ENCODE data around the gene EEPD1.

Gene EEPD1

DNA sequence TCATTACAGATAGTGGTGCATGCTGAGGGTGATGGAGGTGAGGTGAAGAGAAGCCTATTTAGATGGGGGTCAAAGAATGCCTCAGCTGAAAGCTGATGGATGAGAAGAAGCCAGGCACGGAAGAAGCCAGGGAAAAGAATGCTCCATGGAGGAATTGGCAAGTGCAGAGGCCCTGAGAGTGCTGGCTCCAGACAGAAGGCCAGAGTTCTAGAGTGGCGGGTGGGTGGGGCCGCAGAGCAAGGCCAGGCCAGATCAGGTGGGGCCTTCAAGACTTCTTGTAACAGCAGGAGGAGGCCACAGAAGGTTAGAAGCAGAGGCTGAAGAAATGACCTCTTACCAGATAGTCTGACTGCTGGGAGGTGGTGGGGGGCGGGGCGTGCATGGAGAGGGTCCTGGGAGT is 7.3 kb downstream of the EEPD1 start:
- Mint-ChIP-seq H3K27ac (no peak overlapping the region), H3K36me3 (no peaks in the 10 kb centered on the region), H3K4me3 (no peak overlapping the region), H3K4me1 (peaks cover 16% of the 10 kb centered on the region), H3K9me3 (no peaks in the 10 kb centered on the region), H3K27me3 (no peaks in the 10 kb centered on the region)

DNA sequence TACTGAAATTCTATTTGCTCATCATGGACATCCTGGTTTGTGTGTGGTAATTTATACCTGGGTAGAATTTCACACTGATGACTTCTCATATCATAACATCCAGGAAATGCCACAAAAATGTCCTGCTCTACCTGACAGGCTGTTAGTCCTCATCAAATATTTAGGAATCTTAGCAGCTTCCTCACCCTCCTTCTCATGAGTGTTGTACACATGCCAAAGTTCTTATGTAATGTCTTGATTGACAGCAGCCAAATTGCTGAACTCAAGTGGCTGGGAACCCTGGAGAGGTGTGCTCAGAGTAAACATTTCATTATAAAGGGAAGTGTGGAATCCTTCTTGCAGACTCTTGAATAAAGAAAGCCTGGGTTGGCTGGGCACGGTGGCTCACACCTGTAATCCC is 8.9 kb downstream of the EEPD1 start:
- Mint-ChIP-seq H3K9me3 (no peaks in the 10 kb centered on the region), H3K4me3 (no peak overlapping the region), H3K27ac (no peak overlapping the region), H3K4me1 (no peaks in the 10 kb centered on the region), H3K27me3 (no peaks in the 10 kb centered on the region), H3K36me3 (no peaks in the 10 kb centered on the region)

DNA sequence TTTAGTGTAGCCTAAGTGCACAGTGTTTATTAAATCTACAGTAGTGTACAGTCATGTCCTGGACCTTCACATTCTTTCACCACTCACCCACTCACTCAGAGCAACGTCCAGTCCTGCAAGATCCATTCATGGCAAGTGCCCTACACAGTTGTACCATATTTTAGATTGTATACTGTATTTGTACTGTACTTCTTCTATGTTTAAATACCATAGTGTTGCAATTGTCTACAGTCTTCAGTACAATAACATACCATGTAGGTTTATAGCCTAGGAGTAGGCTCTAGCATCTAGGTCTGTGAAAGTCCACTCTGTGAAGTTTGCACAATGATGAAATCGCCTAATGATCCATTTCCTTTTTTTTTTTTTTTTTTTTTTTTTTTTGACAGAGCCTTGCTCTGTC is 12.0 kb downstream of the EEPD1 start:
- H3K27ac Mint-ChIP-seq: no peak overlapping the region
- no peaks in the 10 kb centered on the region for H3K9me3 Mint-ChIP-seq
- no peaks in the 10 kb centered on the region for H3K4me1 Mint-ChIP-seq
- no peaks in the 10 kb centered on the region for H3K27me3 Mint-ChIP-seq
- H3K4me3 Mint-ChIP-seq: no peak overlapping the region
- no peaks in the 10 kb centered on the region for H3K36me3 Mint-ChIP-seq

DNA sequence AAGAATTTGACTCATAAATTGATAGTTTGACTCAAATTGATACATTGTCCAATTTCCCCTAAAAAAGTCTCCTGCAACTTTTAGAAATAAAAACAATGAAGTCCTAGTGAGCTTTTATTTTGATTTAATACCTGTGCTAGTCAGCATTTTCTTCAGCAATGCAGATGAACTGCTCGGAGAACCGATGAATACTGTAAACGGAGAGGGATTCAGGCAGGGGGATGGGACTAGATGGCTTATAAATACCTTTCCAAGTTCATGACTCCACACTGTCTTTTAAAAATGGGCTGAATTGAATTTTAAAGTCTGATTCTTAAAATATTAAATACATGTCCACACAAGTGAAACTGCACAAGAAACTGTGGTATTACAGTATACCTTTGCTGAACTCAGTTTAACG is 12.7 kb downstream of the EEPD1 start:
- Mint-ChIP-seq H3K27ac (no peak overlapping the region), H3K36me3 (no peaks in the 10 kb centered on the region), H3K27me3 (no peaks in the 10 kb centered on the region), H3K4me1 (no peaks in the 10 kb centered on the region), H3K4me3 (no peak overlapping the region), H3K9me3 (no peaks in the 10 kb centered on the region)

DNA sequence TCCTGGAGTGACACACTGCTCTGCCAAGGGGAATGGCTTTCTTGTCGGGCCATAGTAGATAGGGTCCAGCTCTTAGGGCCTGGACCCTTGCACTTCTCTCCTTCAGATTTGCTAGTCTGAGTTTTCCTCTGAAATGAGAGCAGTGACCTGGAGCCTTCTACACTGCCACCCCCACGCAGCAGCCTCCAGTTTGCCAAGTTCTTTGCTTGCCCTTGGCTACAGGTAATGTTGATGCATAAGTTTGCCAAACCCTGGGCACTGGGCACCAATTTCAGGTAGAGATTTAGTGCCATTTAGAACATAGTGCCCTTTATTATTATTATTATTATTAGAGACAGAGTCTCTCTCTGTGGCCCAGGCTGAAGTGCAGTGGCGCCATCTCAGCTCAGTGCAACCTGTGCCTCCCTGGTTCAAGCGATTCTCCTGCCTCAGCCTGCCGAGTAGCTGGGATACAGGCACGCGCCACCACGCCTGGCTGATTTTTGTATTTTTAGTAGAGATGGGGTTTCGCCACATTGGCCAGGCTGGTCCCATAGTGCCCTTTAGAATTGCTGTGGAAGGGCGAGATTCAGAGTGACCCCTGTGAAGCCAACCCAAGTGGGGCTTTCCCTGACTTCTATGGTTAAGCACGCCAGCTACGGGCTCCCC is 14.5 kb downstream of the EEPD1 start:
- H3K4me1 Mint-ChIP-seq: peaks cover 11% of the 10 kb centered on the region
- no peaks in the 10 kb centered on the region for H3K9me3 Mint-ChIP-seq
- H3K4me3 Mint-ChIP-seq: no peak overlapping the region
- no peaks in the 10 kb centered on the region for H3K27me3 Mint-ChIP-seq
- no peaks in the 10 kb centered on the region for H3K36me3 Mint-ChIP-seq
- H3K27ac Mint-ChIP-seq: no peak overlapping the region

DNA sequence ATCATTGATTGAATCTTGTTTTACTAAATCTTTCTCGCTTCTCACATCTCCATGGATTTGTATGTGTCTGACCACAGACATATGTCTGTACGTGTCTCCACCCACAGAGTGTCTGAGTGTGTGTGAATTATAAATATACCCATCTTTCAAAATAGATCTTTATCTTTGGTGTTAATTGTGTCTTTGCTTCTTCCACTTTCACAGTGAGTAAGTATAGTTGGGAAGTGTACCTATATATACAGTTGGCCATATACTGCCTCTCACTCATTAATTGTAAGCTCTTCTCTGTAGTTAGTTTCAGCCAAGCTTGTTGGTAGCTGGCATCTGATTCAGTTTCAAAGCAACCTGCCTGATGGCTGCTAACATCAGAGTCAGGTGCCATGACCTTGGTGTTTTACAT is 18.4 kb downstream of the EEPD1 start:
- H3K27ac Mint-ChIP-seq: no peak overlapping the region
- peaks cover 11% of the 10 kb centered on the region for H3K4me1 Mint-ChIP-seq
- H3K4me3 Mint-ChIP-seq: no peak overlapping the region
- no peaks in the 10 kb centered on the region for H3K9me3 Mint-ChIP-seq
- H3K27me3 Mint-ChIP-seq: no peaks in the 10 kb centered on the region
- peaks cover 1% of the 10 kb centered on the region for H3K36me3 Mint-ChIP-seq

DNA sequence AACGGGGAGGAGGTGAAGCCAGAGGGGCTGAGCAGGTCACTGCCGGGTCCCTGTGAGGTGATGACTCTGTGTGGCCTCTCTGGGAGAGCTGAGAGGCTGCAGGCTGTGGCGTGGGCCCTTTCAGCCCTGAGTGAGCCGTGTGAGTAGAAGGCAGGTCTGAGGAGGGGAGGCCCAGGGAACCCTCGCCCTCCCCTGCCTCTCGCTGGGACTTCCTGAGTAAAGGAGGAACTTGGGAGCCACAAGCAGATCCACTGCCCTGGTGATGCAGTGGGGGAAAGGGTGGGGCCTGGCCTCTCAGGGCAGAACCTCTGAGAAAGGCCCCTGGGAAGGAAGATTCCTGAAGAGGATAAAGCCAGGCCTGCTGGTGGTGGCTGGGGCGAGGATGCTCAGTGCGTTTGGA is 22.8 kb downstream of the EEPD1 start:
- peaks cover 11% of the 10 kb centered on the region for H3K4me1 Mint-ChIP-seq
- H3K9me3 Mint-ChIP-seq: no peaks in the 10 kb centered on the region
- no peaks in the 10 kb centered on the region for H3K27me3 Mint-ChIP-seq
- no peak overlapping the region for H3K4me3 Mint-ChIP-seq
- peaks cover 1% of the 10 kb centered on the region for H3K36me3 Mint-ChIP-seq
- no peak overlapping the region for H3K27ac Mint-ChIP-seq

DNA sequence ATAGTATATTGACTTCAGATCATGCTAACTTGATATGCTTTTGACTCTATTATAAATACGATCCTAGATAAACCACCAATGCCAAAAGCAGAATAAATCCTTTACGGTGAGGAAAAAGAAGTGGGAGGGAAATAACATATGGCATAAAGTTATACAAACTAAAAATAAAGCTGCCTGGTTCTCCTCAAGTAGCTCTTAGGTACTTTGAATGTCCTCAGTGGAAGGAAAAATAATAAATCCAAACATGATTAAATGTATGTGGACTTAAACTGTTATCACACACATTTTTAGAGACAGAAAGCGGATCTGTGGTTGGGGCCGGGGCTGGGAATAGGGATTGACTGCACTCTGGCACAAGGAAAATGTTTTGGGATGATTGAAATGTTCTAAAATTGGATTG is 23.6 kb downstream of the EEPD1 start:
- H3K27me3 Mint-ChIP-seq: no peaks in the 10 kb centered on the region
- peaks cover 5% of the 10 kb centered on the region for H3K4me1 Mint-ChIP-seq
- no peaks in the 10 kb centered on the region for H3K9me3 Mint-ChIP-seq
- H3K27ac Mint-ChIP-seq: no peak overlapping the region
- H3K36me3 Mint-ChIP-seq: peaks cover 3% of the 10 kb centered on the region
- H3K4me3 Mint-ChIP-seq: no peak overlapping the region

DNA sequence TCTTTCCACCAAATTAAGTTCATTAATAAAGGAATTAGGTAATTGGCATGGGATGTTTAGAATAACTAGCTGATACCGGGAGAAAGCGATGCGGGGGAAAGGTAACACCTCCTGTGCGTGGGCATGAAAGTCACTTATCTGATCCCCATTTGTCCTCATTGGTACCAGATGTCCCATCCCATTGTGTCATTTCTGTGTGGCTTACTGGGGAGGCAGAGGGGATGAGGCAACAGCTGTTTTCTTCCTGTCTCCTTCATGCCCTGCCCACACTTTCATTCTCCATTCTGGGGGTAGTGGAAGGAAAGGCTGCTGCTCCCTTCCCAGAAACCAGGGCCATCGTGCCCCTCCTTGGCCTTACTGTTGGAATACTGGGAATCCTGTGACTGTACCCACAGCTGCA is 27.1 kb downstream of the EEPD1 start:
- Mint-ChIP-seq H3K4me1 (no peaks in the 10 kb centered on the region), H3K36me3 (peaks cover 2% of the 10 kb centered on the region), H3K9me3 (no peaks in the 10 kb centered on the region), H3K27me3 (no peaks in the 10 kb centered on the region), H3K4me3 (no peak overlapping the region), H3K27ac (no peak overlapping the region)

DNA sequence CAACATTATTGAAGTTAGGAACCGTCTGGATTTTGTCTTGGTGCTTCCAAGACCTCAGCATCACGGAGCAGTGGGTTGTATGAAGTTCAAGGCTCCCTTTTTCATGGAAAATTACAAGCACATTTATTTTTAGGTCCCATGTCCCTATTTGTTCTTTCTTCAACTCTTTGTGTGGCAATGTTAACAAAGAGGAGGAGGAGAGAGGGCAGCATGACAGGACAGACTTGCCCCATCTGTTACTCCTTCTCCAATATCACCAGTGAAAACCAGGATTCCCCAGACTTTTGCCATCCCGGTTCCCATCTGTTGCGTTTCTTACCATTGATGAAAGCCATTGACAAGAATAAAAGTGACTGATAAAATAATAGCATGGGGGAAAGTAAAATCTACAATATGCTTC is 28.6 kb downstream of the EEPD1 start:
- no peak overlapping the region for H3K4me3 Mint-ChIP-seq
- H3K36me3 Mint-ChIP-seq: peaks cover 2% of the 10 kb centered on the region
- H3K27ac Mint-ChIP-seq: no peak overlapping the region
- no peaks in the 10 kb centered on the region for H3K9me3 Mint-ChIP-seq
- no peaks in the 10 kb centered on the region for H3K27me3 Mint-ChIP-seq
- no peaks in the 10 kb centered on the region for H3K4me1 Mint-ChIP-seq

DNA sequence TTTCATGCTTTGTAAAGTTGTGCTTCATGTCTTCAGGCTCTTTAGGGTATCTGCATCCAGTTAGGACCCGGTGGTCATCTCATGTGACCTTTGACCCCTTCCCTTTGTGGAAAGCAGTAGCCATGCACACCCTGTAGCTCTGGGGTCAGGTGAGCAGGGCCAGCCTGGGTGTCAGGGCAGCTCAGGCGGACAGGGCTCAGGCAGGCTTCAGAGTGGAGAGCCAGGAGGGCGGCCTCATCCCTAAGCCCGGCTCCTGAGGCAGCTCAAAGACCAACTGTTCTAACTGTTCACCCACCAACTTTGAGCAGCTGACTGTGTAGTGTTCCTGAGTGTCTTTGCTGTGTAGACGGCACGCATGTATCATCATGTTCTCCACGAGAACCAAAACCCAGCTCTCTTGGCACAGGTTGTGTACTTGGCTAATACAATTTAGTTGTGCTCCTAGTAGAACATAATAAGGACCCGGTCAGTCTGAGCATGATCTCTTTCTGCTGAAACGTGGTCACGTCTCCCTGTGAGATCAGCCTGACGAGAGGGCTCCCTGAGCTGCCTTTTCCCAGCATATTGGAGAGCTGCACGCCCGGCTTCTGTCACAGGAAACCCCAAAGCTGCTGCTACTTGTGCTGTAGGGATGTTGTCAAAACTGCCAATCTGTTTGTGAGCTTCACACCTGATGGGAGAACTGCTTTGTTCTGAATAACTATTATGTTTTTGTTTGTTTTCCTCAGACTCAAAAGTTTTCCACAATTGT is 30.0 kb downstream of the EEPD1 start:
- H3K4me3 Mint-ChIP-seq: no peak overlapping the region
- H3K9me3 Mint-ChIP-seq: no peaks in the 10 kb centered on the region
- H3K27me3 Mint-ChIP-seq: no peaks in the 10 kb centered on the region
- H3K36me3 Mint-ChIP-seq: peaks cover 2% of the 10 kb centered on the region
- H3K4me1 Mint-ChIP-seq: no peaks in the 10 kb centered on the region
- H3K27ac Mint-ChIP-seq: no peak overlapping the region

DNA sequence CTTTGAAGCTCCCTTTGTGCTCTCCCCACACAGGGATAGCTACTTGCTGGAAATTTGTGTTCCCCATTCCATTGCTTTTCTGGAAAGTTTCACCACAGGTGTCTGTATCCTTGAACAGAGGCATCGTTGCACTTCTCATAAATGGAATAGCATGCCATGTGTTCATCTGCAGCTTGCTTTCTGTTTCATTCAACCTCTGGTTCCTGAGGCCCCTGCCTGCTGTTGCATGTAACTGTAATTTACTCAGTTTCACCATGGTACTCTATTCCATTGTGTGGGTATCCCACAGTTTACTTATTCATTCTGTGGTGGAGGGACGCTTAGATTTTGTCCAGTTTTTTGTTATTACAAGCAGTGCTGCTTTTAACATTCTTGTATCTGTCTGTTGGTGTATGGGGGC is 32.0 kb downstream of the EEPD1 start:
- Mint-ChIP-seq H3K27me3 (no peaks in the 10 kb centered on the region), H3K4me3 (no peak overlapping the region), H3K36me3 (peaks cover 2% of the 10 kb centered on the region), H3K27ac (no peak overlapping the region), H3K4me1 (no peaks in the 10 kb centered on the region), H3K9me3 (no peaks in the 10 kb centered on the region)

DNA sequence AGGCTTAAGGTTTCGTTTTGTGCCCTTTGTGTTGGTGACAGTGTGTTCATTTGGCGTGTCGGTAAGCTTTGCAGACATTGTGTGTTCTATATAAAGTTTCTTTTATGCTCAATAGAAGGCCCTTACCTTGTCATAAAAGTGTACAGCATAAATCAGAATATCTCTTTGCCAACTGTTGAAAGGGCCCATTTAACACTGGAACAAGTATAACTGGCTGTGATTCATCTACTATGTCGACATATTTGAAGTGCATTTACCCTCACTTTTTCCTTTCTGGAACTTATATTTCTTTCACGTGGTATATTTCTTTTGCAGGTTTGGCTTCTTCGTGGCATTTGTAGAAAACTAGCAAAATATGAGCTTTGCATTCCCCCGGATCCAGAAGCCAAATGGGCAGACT is 32.7 kb downstream of the EEPD1 start:
- no peak overlapping the region for H3K27ac Mint-ChIP-seq
- H3K36me3 Mint-ChIP-seq: peaks cover 2% of the 10 kb centered on the region
- H3K4me3 Mint-ChIP-seq: no peak overlapping the region
- H3K27me3 Mint-ChIP-seq: no peaks in the 10 kb centered on the region
- no peaks in the 10 kb centered on the region for H3K9me3 Mint-ChIP-seq
- H3K4me1 Mint-ChIP-seq: no peaks in the 10 kb centered on the region

DNA sequence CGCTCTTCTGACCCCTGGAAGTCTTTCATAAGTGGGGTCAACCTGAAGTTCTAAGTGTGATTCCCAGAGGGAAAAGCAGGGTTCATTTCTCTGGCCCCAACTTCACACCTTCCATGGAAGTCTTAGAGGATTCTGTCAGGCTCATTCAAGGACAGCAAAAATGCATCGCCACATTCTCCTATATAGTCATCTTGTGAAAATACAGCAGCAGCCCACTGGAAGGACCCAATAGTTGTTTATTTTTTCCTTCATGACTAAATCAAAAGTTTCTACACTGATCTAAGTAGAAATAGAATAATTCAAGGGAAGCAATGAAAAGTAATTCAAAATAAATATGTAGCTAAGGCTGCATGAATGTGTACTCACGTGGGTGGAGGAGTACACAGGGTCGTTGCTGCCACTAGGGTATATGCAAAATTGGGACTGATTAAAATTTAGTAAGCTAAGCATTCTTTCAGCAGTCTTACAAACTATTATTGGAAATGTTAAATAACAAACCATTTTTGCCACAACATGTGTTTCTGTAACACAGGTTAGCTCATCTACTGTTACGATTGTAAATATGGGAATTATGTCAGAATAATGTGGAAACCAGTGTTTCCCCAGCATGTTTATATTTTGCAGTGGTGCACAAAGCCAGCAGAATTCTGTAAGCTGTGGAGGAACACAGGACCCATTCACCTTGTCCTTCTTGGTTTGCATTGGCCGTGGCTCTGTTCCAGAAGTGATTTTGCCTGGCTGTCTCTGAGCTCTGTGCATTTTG is 33.5 kb downstream of the EEPD1 start:
- H3K4me1 Mint-ChIP-seq: no peaks in the 10 kb centered on the region
- H3K27ac Mint-ChIP-seq: no peak overlapping the region
- no peaks in the 10 kb centered on the region for H3K27me3 Mint-ChIP-seq
- H3K9me3 Mint-ChIP-seq: no peaks in the 10 kb centered on the region
- H3K4me3 Mint-ChIP-seq: no peak overlapping the region
- no peaks in the 10 kb centered on the region for H3K36me3 Mint-ChIP-seq

DNA sequence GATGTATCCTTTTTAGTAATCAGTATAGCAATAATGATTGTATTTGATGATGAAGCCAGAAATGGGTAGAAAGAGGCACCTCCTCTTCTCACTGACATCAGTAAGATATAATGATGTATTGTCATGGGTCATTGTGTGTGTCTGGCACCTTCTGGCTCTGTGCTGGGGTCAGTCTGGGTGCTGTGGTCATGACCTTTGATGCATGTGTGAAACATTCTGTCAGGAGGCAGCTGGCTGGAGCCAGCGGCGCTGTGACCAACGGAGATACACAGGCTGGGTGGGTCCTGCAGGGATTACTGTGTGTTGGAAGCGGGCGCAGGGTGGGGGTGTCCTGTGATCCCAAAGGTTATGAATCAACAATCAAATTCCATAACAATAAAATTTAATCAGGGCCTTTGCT is 35.2 kb downstream of the EEPD1 start:
- Mint-ChIP-seq H3K27ac (no peak overlapping the region), H3K4me3 (no peak overlapping the region), H3K36me3 (no peaks in the 10 kb centered on the region), H3K9me3 (no peaks in the 10 kb centered on the region), H3K4me1 (no peaks in the 10 kb centered on the region), H3K27me3 (no peaks in the 10 kb centered on the region)

DNA sequence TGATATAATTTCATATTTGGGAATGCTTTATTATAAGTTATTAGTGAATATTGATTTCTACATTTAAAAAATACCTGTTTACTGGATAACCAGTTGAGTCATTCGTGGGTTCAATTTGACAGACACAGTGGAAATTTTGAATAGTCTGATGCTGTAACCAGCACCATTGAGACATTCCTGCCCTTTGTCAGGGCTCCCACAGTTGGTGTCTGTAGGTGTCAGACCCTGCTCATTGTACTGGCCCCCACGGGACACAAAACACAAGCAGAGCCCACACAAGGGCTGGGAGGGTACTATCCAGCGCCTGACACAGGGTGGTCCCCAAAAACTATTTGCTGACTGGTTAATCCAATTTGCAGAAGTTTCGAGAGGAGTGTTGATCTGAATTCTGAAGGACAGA is 35.9 kb downstream of the EEPD1 start:
- Mint-ChIP-seq H3K9me3 (no peaks in the 10 kb centered on the region), H3K36me3 (no peaks in the 10 kb centered on the region), H3K27ac (no peak overlapping the region), H3K27me3 (no peaks in the 10 kb centered on the region), H3K4me1 (no peaks in the 10 kb centered on the region), H3K4me3 (no peak overlapping the region)
